ENCODE data around the gene FADS1.

The FADS1 gene

DNA sequence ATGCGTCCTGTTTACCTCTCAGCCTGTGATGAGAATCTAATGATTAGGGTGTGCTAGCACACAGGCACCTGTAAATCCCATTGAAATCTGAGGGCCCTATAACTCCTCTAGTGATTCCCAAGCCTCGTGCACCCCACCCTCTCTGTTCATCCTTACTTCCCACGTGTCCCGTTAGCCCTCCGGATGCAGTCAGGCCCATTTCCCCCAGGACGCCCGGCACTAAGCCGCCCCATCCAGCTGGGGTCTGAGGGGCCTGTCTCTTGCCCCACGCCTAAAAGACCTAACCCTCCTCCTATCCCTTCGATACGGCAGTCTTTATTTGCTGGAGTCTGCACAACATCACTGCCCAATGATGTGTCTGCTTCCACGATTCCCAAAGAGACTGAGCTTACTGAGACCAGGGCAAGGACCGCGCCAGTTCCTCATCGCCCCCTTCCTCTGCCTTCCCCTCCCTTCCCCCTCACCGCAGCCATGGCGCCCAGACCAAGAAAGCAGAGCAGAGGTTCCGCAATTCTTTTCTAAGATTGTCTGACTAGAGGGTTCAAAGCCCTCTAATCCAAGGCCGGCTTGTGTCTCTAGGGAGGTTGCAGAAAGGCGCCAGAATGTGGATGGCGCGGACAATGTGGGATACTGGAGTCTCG, 10.2 kb upstream of the FADS1 start:
- no peak for DNase-seq

DNA sequence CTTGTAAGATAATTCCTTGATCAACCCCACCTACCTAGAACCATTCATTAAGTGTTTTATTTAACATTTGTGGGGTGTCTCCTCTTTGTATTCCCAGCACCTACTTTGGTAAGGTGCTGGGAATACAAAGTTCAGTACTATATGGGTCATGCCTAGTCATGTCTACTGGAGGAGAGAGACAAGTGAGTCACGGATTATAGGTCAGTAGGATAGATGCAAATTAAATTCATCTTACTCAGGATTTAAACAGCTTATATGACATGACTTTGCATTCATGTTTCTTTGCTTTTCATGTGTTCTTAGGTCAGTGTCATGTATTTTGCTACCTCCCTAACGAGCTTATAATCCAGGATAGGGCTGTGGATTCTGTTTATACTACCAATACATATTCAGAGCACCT, 3.4 kb upstream of the FADS1 start:
- no peak for DNase-seq

DNA sequence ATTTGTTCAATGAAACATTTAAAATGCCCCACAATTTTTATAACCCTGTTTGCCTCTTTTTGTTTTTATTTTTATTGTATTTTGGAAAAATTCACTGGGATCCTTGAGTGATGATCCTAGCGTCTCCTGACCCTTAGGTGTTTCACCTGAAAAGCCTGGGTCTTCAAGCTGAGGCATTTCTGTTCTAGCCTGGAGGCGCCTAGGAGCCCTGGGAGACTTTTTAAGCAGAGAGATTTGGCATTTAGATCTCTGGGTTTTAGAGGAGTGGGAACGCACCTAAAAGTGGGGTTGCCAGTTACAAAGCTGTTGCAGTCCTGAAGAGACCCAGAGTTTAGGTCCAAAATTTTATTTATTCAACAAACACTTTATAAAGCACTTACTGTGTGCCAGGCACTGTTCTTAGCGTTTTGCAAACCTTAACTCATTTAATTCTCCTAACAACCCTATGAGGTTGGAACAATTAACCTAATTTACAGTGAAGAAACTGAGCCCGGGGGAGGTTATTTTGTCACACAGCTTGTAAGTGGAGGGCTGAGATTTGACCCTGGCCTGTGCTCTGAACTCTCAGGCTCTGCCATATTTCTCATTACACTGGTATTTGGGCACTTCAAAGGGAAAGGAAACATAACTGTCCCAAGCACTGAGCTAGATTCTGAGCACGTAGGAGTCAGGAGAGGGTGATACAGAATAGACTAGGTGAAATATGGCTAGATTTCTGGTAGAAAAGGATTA, 834 bp upstream of the FADS1 start:
- no peak for DNase-seq

DNA sequence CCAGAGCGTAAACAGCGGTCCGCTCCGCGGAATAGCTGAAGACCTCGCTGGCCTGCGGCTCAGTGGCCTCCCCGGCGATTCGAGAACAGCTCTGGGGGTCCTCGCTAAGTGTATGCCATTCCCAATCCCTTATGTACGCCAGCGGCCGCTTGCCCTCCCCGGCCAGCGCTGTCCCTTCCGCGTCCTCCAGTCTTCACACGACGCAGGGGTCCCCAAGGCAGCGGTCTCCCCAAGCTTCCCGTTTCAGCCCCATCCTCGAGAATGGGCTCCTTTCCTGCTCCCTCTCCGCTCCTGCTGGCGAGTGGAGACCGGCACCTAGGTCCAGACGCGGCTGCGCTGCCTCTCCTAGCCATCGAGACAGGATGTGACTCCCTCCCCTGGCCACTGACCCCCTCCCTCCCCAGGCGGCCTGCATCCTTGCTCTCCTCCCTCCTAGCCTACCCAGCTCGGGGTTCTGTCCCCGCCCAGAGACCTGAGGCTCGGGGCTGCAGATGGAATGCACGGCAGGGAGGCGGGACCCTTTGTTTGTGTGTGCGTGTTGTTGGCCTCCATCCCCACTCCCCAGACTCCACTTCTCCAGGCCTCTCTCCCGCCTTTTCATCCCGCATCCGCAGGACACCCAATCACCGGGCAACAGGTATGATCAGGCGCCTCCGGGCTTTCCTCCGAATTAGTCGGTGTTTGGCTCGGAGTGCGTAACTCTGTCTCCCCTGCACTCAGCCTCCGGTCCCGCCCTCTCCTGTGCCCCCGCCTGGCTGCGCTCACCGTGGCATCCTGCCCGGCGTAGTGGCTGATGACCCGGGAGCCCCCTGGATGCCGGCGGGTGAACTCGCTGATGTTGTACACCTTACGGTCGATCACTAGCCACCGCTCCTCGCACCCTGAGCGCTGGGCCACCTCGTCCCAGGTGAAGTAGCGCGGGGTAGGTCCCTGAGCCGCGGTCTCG, 740 bp downstream of the FADS1 start:
- peak in 4 of 5 experiments; percentile 30 to 81 (median 34) for DNase-seq

DNA sequence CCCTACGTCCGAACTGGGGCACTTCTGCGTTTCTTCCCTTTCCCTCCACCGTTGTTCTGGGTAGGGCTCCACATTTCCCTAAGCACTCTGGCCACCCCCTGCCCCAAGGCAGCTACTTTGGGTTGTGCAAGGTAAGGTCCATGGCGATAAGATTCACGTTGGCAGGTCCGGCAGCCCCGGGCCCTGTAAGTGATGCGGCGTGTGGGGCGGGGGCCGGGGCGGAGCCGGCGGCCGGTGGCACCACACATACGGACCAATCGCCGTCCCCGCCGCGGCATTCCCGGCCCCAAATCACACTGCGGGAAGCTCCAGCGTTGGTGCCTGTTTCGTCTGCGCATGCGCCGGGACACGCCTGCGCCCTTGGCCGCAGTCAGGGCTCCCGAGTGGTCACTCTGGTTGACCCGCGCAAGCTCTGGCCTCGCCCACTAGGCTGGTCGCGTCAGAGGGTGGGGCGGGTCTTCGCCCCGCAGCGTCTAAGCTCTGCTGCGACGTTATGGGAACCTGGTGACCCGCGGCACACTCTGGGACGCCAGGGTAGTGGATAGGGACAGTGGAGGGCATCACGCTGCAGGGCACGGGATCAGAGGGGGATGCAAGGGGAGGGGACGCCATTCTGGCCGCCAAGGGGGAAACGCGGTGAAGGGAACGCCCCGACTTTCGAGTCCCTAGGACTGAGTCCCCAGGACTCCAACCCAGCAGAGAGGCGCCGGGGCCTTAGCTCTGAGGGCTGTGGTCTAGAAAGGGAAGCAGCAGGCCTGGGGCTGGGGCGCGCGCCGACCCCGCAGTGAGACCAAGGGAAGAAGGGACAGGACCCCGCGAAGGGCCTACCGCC, 1.6 kb downstream of the FADS1 start:
- peak in 1 of 5 experiments; percentile 75 for DNase-seq

DNA sequence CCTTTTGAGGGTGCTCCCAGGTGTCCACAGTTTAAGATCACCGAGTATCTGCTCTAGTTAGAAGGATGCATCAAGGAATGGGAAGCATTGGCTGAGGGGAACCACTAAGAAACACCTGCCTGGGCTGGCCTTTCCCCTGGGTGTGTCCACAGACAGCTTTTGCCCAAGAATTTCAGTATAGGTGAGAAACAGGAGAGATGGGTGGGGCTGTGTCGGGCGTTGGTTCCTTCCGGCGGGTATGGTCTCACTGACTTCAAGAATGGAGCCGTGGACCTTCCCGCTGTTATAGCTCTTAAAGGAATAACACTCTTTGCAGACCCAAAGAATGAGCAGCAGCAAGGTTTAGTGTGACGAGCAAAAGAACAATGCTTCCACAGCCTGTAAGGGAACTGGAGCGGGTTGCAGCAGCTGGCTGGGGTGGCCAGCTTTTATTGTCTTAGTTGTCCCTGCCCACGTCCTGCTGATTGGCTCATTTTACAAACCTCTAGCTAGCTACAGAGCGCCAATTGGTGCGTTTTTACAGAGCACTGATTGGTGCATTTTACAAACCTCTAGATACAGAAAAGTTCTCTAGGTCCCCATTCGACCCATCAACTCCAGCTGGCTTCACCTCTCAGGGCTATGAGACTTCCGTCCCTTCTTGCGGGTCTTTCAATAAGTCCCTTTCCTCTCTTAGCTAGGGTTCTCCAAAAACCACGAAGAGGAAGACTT, 2.4 kb downstream of the FADS1 start:
- peak in 1 of 5 experiments; percentile 75 for DNase-seq

DNA sequence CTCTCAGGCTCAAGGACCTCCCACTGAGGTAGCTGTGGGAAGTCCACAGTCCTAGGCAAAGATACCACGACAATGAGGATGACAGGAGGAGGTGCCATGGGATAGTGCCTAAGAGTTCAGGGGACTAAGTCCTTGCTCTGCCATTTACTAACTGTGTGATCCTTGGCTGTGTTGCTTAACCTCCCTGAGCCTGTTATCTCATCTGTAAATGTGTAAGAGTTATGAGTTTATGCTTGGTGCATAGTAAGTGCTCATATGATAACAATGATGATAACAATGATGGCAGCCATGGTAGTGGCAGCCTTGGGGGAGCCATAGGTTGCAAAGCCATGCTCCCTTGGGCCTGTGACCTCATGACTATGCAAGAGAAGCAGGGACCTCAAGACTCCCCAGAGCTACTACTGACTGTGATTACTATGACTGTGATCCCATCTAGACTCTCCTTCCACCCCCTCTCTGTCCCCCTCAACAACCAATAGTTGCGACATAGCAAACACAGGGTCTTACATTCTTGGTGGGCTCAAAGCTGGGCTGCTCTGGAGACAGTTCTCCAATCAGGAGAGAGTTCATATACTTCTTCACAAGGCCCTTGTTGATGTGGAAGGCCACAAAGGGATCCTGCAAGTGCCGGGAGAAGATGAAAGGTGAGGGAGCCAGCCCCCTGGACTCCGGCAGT, 3.9 kb downstream of the FADS1 start:
- peak in 1 of 5 experiments; percentile 13 for DNase-seq

DNA sequence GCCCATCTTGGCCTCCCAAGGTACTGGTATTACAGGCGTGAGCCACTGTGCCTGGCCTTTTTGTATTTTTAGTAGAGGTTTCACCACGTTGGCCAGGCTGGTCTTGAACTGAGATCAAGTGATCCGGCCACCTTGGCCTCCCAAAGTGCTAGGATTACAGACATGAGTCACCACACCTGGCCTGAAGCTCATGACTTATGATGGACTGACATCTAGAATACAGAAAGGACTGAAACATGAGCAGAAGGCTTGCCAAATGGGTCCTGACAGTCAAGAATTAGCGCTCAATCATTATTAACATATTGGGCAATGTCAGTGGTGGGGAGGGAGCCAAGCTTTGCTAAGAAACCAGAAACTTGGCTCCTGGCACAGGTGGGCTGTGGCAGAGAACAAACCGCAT, 5.0 kb downstream of the FADS1 start:
- DNase-seq: no peak

DNA sequence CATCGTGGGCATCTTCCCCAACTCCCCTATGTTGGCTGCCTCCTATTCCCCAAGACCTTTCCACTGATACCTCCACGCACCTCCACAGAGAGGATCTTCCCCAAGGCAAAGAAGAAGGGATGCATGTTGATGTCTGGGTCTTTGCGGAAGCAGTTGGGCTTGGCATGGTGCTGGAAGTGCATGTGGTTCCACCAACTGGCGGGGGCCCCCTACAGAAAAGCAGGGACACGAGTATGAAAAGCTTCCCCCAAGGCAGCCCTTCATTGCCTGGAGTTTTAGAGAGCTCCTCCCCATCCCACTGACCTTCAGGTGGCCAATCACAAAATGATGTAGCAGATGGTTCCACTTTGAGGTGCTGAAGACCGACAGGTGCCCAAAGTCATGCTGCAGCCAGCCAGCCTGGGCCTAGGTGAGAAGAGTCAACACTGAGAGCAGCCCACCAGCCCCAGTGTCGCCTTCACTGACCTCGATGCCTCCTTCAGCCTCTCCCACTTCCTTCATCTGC, 6.1 kb downstream of the FADS1 start:
- no peak for DNase-seq

DNA sequence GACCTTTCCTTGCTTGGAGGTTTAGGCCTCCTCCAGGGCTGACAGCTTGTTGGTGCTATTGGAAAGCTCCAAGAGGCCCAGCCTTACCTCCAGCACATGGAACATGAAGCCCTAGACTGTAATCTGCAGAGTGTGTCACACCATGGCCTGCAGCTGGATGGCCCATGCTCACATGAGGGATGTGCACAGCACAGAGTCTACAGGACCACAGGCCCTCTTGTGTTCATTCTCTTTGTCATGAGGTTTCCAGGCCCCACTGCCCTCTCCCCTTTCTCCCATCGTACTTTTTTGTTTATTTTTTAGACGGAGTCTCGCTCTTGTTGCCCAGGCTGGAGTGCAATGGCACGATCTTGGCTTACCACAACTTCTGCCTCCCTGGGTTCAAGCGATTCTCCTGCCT, 10.0 kb downstream of the FADS1 start:
- DNase-seq: no peak

DNA sequence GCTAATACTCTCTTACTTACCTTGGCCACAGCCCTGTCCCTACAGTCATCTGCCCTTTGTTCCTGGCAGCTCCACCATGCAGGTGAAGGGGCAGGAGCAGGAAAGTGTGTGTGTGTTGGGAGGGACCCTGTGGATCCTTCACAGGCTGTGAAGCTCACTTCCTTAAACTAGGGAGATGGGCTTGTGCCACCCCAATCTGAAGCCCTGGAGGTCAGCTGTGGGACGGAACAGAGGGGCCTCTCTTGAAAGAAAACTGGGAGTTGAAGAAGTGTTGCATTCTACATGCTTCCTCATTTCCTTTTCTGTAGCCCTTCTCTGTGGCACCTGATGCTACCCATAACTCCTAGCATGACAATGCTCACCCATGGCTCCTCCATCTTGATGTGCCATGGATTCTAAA, 11.7 kb downstream of the FADS1 start:
- DNase-seq: no peak

DNA sequence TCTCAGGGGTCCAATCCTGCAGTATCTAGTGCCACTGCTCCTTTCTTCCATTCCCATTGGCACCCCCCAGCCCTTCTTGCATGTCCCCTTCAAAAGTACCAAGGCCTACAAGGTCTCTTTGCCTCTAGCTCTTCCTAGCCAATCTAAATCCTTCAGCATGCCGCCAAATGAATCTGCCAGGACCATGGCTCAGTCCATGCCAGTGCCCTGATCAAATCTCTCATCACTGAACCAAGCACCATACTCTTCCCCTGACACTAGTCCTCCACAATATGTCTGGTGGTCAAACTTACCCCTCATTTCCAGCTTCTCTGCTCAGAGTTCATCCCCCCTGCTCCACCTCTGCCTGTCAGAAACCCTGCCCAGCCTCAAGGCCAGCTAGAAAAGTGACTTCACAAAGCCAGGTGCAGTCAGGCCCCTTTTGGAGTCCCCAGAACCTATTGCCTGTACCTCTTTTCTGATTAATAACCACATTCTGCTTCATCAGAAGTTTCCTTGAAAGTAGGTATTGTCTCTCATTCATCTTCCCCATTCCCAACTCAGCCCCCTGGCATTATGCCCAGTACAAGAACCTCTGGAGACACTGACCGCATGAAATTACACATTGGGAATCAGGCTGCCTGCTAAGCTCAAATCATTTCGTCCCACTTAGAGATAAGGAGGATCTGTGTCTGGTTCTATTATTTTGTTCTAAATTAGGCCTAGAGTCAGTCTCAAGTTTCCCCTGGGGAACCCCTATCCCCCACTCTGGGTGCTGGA, 12.7 kb downstream of the FADS1 start:
- DNase-seq: no peak

DNA sequence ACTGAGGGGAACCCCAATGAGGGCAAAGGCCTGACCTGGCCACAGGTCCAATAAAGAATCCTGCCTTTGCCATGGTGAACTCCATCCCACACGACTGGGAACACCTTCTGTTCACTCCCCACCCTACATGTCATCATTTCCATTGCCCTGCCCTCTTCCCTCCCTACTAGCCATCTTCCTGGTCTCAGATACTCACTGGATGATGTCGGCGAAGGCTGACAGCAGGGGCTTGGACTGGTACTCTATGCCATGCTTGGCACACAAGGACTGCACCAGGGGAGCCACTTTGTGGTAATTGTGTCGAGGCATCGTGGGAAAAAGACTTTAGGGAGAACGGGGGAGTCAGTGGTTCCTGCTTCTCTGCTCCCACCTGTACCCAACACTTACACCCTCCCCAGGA, 14.2 kb downstream of the FADS1 start:
- DNase-seq: no peak

DNA sequence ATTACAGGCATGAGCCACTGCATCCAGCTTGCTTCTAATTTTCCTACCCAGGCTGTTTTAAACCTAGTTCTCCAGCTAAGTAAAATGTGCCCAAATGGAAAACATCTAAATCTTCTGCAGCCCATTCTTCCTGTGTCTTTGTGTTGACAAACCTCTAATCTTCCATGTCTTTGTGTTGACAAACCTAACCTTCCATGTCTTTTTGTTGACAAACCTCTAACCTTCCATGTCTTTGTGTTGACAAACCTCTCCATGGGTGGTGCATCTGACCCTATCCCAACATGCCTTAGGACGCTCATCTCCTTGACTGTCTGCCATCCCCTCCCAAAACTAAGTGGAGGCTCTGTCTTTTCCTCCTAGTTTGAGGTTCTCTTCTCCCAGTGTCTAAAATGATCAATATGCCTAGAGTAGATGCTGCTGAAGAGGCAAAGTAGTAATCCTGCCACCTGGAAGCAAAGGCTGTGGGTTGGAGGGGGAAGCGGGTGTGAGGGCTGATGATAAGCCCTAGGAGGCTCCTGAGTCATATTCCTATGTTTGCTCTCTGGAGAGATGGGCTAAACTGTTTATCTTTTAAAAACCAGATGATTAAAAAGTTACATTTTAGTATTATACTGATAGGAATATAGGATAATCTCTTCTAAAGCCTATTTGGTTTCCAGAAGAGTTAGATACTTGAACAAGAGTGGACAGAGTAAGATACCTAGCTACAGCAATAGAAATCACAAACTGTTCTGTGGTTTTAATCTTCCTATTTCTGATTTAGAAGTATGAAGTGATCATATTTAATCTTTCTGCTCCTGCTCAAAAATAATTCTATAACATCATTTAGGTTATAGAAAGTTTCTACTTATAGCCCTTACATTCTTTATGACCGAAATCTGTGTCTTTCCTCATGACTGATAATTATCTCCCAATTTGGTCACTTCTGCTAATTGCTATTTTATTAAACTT, 16.2 kb downstream of the FADS1 start:
- DNase-seq: no peak

DNA sequence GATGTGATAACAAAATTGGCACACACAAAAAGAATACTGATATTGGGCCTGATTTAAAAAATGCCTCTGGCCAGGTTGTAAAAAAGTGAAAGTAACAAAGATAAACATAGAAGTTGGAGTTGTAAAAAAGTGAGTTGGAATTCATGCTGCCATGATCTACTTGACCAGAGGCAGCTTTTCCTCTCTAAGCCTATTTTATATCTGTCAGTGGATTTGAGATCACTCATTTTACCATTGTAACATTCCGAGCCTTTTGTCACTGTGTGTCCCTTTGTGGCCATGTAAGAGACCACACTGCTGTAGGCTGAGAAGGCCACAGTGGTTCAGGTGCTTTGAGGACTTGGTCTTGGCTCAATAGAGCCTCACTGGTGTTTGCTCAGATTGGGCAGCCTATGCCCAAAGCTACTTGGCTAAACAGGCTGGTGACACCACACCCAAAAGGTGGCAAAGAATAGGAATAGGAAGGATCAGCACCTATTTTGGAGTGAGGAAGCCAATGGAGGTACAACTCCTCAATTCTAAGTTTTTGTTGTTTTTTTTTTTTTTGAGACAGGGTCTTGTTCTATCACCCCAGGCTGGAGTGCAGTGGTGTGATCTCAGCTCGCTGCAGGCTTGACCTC, 17.0 kb downstream of the FADS1 start:
- no peak for DNase-seq

DNA sequence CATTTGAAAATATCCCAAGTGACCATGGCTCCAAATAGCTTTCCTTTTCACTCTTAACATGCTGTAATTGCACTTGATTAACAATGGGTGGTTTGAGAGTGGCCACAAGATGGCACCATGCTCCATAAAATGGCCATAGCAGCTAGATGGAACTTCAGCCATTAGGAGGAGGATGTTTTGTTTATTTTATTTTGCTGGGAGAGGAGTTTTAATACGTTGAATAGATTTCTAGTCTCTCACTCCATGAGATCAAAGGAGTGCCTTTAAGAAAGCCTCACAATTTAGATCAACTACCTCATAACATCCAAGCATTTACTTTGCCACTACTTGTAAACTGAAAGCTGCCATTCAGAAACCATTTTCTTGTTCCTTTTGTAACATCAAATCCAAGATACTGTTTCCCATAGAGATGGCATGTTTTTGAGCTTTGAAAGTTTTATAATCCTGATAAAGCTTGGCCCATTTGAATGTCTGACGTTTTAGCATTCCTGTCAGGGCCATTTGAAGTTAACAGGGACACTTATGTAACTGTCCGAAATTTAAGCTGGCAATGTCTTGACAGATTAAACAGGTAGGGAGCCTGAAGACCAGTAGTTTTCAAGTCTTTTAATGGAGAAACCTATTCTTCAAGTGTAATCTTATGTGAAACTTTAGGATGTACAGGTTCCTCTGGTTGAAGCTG, 19.4 kb downstream of the FADS1 start:
- peak in 4 of 5 experiments; percentile 36 to 79 (median 55) for DNase-seq

DNA sequence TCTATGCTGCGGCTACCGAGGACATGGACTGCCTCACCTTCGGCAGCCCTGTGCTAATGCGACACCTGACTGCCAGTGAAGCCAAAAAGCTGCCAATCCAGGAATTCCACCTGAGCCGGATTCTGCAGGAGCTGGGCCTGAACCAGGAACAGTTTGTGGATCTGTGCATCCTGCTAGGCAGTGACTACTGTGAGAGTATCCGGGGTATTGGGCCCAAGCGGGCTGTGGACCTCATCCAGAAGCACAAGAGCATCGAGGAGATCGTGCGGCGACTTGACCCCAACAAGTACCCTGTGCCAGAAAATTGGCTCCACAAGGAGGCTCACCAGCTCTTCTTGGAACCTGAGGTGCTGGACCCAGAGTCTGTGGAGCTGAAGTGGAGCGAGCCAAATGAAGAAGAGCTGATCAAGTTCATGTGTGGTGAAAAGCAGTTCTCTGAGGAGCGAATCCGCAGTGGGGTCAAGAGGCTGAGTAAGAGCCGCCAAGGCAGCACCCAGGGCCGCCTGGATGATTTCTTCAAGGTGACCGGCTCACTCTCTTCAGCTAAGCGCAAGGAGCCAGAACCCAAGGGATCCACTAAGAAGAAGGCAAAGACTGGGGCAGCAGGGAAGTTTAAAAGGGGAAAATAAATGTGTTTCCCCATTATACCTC, 20.8 kb downstream of the FADS1 start:
- no peak for DNase-seq

Data from T-helper 2 cell (primary cell).